ENCODE measurements around the gene TIMD4. TPM values are rescaled to one million over a fixed set of nuclear protein-coding genes. Genes with fewer than 3 reads are reported as not detected.
A peak's percentile ranks its signal among the peaks of the same experiment; 100 is the strongest.
"Not testable (repeated sequence)": the region's sequence is repeated elsewhere in the genome, so short reads cannot be mapped to it uniquely, and the experiment has no call there.

The TIMD4 gene
- total RNA-seq, 1 donor from 2014 or later, result not detected

GRCh38 chr5:156949424-156949823 is 13.6 kb downstream of the TIMD4 start:
- Histone ChIP-seq H3K79me2 (ENCODE audit: low read depth) (no peaks in the 10 kb centered on the region), H3K9me3 (ENCODE audit: low read depth) (no peaks in the 10 kb centered on the region), H3K4me1 (peaks cover 8% of the 10 kb centered on the region), H3K27me3 (no peaks in the 10 kb centered on the region), H3K27ac (peak overlapping the region; percentile 53), H3K36me3 (no peaks in the 10 kb centered on the region), H2AFZ (replicated peaks) (no peak overlapping the region), H3K4me2 (no peak overlapping the region), H3K4me3 (no peak overlapping the region), H4K20me1 (ENCODE audit: low read depth) (no peaks in the 10 kb centered on the region), H3F3A (ENCODE audit: low read depth) (peaks cover 3% of the 10 kb centered on the region), H3K9ac (no peak overlapping the region)
- Mint-ChIP-seq H3K27me3 (ENCODE audit: insufficient read depth, low read depth) (peaks cover 2% of the 10 kb centered on the region), H3K4me1 (peaks cover 18% of the 10 kb centered on the region), H3K9me3 (no peaks in the 10 kb centered on the region), H3K4me3 (no peak overlapping the region), H3K27ac (peak overlapping the region; percentile 57), H3K36me3 (no peaks in the 10 kb centered on the region)
- TF ChIP-seq EZH2 (IDR thresholded peaks at IDR 0.05), result no peak
- TF ChIP-seq EZH2phosphoT487 (IDR thresholded peaks at IDR 0.05), result no peak
- TF ChIP-seq CTCF (IDR thresholded peaks at IDR 0.05), result no peak
- peak; percentile 5 for DNase-seq (ENCODE audit: low spot score)

DNA sequence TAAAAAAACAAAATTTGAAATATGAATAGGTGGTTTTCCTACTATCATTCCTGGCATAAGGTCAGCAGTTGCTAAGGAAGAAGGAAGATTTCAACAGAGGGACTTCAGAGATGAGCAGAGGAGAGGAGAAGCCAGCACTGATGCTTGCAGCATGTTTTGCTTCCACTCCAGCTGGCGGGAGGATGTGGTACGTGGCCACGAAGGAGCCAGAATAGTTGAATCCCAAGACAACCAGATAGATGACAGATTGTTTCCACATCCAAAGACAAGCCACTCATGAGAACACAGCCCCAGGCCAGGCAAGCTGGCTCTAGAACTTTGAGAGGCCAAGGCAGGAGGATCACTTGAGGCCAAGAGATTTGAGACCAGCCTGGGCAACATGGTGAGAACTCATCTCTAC is 15.1 kb downstream of the TIMD4 start:
- Mint-ChIP-seq H3K4me3 (no peak overlapping the region), H3K27ac (no peak overlapping the region), H3K27me3 (ENCODE audit: insufficient read depth, low read depth) (peaks cover 2% of the 10 kb centered on the region), H3K9me3 (no peaks in the 10 kb centered on the region), H3K4me1 (peaks cover 18% of the 10 kb centered on the region), H3K36me3 (no peaks in the 10 kb centered on the region)
- no peaks in the 10 kb centered on the region for H3K79me2 ChIP-seq (ENCODE audit: low read depth)
- H2AFZ ChIP-seq (replicated peaks), result no peak overlapping the region
- no peak overlapping the region for H3K9ac ChIP-seq
- H3K9me3 ChIP-seq (ENCODE audit: low read depth), result no peaks in the 10 kb centered on the region
- H3K4me3 ChIP-seq, result no peak overlapping the region
- no peaks in the 10 kb centered on the region for H3K36me3 ChIP-seq
- peaks cover 3% of the 10 kb centered on the region for H3F3A ChIP-seq (ENCODE audit: low read depth)
- TF ChIP-seq EZH2 (IDR thresholded peaks at IDR 0.05), result no peak
- no peak for TF ChIP-seq EZH2phosphoT487 (IDR thresholded peaks at IDR 0.05)
- TF ChIP-seq CTCF (IDR thresholded peaks at IDR 0.05), result no peak
- H3K4me2 ChIP-seq, result no peak overlapping the region
- no peaks in the 10 kb centered on the region for H4K20me1 ChIP-seq (ENCODE audit: low read depth)
- H3K27me3 ChIP-seq, result no peaks in the 10 kb centered on the region
- H3K27ac ChIP-seq, result no peak overlapping the region
- no peak for DNase-seq (ENCODE audit: low spot score)
- H3K4me1 ChIP-seq, result peaks cover 8% of the 10 kb centered on the region

GRCh38 chr5:156942064-156942463 is 21.0 kb downstream of the TIMD4 start:
- Histone ChIP-seq H3K27ac (no peak overlapping the region), H2AFZ (replicated peaks) (no peak overlapping the region)
- no peak overlapping the region for H3K4me3 Mint-ChIP-seq

DNA sequence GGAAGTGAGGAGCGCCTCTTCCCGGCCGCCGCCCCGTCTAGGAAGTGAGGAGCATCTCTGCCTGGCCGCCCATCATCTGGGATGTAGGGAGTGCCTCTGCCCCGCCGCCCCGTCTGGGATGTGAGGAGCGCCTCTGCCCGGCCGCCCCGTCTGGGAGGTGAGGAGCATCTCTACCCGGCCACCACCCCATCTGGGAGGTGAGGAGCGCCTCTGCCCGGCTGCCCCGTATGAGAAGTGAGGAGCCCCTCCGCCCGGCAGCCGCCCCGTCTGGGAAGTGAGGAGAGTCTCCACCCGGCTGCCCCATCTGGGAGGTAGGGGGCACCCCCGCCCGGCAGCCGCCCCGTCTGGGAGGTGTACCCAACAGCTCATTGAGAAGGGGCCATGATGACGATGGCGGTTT is 22.6 kb downstream of the TIMD4 start:
- H3K4me2 ChIP-seq; H3K27ac Mint-ChIP-seq; H3K36me3 ChIP-seq; H3K9me3 Mint-ChIP-seq; H3K9ac ChIP-seq; H3F3A ChIP-seq (ENCODE audit: low read depth); DNase-seq (ENCODE audit: low spot score); H3K27ac ChIP-seq; H3K36me3 Mint-ChIP-seq; H3K79me2 ChIP-seq (ENCODE audit: low read depth); H3K4me1 Mint-ChIP-seq; H3K27me3 Mint-ChIP-seq (ENCODE audit: insufficient read depth, low read depth); H3K27me3 ChIP-seq; H3K9me3 ChIP-seq (ENCODE audit: low read depth); H3K4me1 ChIP-seq; H4K20me1 ChIP-seq (ENCODE audit: low read depth); H3K4me3 Mint-ChIP-seq; H2AFZ ChIP-seq (replicated peaks); H3K4me3 ChIP-seq: not testable (repeated sequence)

More at GRCh38 chr5:156942064-156942463, 21.0 kb downstream of the TIMD4 start:
- peak; percentile 9 for DNase-seq (ENCODE audit: low spot score)
- Histone ChIP-seq H3K79me2 (ENCODE audit: low read depth) (no peaks in the 10 kb centered on the region), H3K36me3 (no peaks in the 10 kb centered on the region), H3K4me1 (peaks cover 4% of the 10 kb centered on the region), H3F3A (ENCODE audit: low read depth) (no peaks in the 10 kb centered on the region), H3K9ac (no peak overlapping the region), H3K9me3 (ENCODE audit: low read depth) (no peaks in the 10 kb centered on the region), H4K20me1 (ENCODE audit: low read depth) (no peaks in the 10 kb centered on the region), H3K4me2 (no peak overlapping the region), H3K4me3 (no peak overlapping the region), H3K27me3 (no peaks in the 10 kb centered on the region)
- peaks cover 4% of the 10 kb centered on the region for H3K36me3 Mint-ChIP-seq
- TF ChIP-seq EZH2phosphoT487 (IDR thresholded peaks at IDR 0.05) (no peak), EZH2 (IDR thresholded peaks at IDR 0.05) (no peak), CTCF (IDR thresholded peaks at IDR 0.05) (no peak)
- peaks cover 4% of the 10 kb centered on the region for H3K4me1 Mint-ChIP-seq
- no peak overlapping the region for H3K27ac Mint-ChIP-seq
- H3K27me3 Mint-ChIP-seq (ENCODE audit: insufficient read depth, low read depth), result no peaks in the 10 kb centered on the region
- H3K9me3 Mint-ChIP-seq, result peaks cover 10% of the 10 kb centered on the region

All from neural progenitor cell (in vitro differentiated cells).